ENCODE results near the gene ZC3H12C. TPM values are rescaled to one million over a fixed set of nuclear protein-coding genes. Genes with fewer than 3 reads are reported as not detected.

The ZC3H12C gene
- total RNA-seq, 1 donor from 2014 or later = 7.5 TPM

DNA sequence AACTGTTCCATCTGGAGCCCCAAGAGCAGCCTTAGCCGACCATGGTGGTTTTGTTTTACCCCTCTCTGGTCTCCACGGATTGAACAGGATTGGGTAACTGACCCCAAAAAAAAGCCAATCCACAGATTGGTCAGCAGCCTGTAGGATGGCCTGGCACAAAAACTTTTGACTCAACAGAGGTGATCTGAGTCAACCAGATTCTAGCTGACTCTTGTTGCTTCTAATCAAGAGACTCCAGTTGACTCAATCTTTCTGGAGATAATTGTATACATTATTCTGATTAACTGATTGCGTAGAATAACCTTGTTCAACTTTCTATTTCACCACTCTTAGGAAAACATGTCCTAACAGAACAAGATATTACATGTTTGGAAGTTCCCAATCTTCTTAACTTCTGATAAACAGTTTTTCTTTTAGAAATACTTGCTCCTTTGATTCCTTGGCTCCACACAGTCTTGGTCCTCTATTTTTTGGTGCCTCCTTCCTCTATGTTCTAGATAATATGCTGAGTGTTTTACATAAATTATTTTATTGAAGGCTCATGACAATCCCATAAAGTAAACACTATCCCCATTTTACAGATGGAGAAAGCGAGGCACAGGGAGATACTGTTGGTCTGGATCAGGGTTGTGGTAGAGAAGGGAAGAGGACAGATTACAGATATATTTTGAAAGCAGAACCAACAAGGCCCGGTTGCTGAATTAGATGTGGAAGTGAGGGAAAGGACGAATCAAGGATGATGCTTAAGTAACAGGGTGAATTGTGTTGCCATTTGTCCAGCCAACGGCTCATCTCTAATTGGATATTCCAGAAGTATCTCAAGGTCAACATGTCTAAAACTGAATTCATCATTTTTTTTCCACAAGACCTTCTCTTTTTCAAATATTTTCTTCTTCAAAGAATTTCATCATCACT, 11.5 kb upstream of the ZC3H12C start:
- peaks cover 3% of the 10 kb centered on the region for H3K9me3 Mint-ChIP-seq
- intact Hi-C loops (cut with micrococcal nuclease) = loop anchor here (1.0 to 10.0 kb wide), 2 partner anchors 11 to 1443 kb away; no protein-coding TSS in a partner anchor
- H3K4me3 Mint-ChIP-seq = no peak overlapping the region
- peaks cover 2% of the 10 kb centered on the region for H3K36me3 Mint-ChIP-seq (ENCODE audit: low read depth)
- H3K4me1 Mint-ChIP-seq = peaks cover 21% of the 10 kb centered on the region
- H3K27ac Mint-ChIP-seq = peak overlapping the region; percentile 76
- DNase-seq = peak; percentile 38
- peaks cover 4% of the 10 kb centered on the region for H3K27me3 Mint-ChIP-seq

DNA sequence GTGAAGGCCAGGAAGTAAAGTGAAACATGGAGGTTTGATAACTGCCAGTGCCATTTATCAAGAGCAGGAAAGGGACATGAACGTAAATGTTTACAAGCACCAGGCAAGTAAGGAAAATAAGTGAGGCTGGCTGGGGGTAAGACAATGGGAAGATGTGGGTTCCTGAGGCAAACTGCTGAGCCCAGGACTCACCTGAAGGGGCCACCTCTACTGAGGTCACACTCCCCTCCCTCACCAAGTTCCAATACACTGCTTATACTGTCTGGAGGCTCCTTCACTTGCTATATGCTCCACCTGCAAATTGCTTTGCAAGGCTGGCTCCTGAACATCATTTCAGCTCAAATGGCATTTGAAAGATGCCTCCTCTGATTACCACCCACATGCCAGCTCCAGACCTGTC, 10.3 kb upstream of the ZC3H12C start:
- Mint-ChIP-seq H3K4me3 (no peak overlapping the region), H3K27me3 (peaks cover 8% of the 10 kb centered on the region), H3K36me3 (ENCODE audit: low read depth) (peaks cover 2% of the 10 kb centered on the region), H3K9me3 (peaks cover 3% of the 10 kb centered on the region), H3K4me1 (peaks cover 13% of the 10 kb centered on the region), H3K27ac (no peak overlapping the region)
- peak; percentile 45 for DNase-seq
- intact Hi-C loops (cut with micrococcal nuclease) = loop anchor here (10.0 kb wide), 1 partner anchor 1442 kb away; no protein-coding TSS in a partner anchor

GRCh38 chr11:110085255-110085838, 7.8 kb upstream of the ZC3H12C start:
- Mint-ChIP-seq H3K9me3 (peaks cover 3% of the 10 kb centered on the region), H3K4me3 (no peak overlapping the region)
- intact Hi-C loops (cut with micrococcal nuclease) = loop anchor here (10.0 kb wide), 1 partner anchor 1439 kb away; no protein-coding TSS in a partner anchor

DNA sequence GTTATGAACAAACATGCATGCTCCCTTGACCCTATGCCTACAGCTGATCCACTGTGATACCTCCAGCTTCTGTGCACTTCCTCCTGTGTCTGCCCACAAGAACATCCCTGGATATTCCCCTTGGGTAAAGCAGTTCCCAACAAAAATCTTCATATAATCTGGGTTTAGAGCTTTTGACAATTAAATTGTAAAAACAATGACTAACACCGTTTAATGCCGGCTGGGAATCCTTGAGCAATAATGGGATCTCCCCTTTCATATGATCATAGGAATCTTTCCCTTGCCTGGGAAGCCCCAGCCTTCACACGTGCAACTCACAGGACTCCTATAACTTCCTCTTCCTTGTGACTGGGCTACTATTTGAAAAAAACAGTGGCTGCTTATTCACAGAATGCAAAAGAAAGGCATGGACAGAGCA, 6.3 kb upstream of the ZC3H12C start:
- Mint-ChIP-seq H3K9me3 (peaks cover under 1% of the 10 kb centered on the region), H3K27me3 (peaks cover 20% of the 10 kb centered on the region), H3K36me3 (ENCODE audit: low read depth) (no peaks in the 10 kb centered on the region), H3K27ac (no peak overlapping the region), H3K4me1 (peaks cover 8% of the 10 kb centered on the region), H3K4me3 (no peak overlapping the region)
- no peak for DNase-seq
- intact Hi-C loops (cut with micrococcal nuclease) = loop anchor here (10.0 kb wide), 1 partner anchor 1438 kb away; no protein-coding TSS in a partner anchor

More at GRCh38 chr11:110085255-110085838, 7.8 kb upstream of the ZC3H12C start:
- no peak overlapping the region for H3K27ac Mint-ChIP-seq
- no peak for DNase-seq
- H3K4me1 Mint-ChIP-seq = peaks cover 11% of the 10 kb centered on the region
- H3K36me3 Mint-ChIP-seq (ENCODE audit: low read depth) = no peaks in the 10 kb centered on the region
- peaks cover 15% of the 10 kb centered on the region for H3K27me3 Mint-ChIP-seq

GRCh38 chr11:110087812-110088534, 5.2 kb upstream of the ZC3H12C start:
- Mint-ChIP-seq H3K4me1 (peaks cover 10% of the 10 kb centered on the region), H3K36me3 (ENCODE audit: low read depth) (peaks cover 5% of the 10 kb centered on the region), H3K4me3 (no peak overlapping the region), H3K9me3 (no peaks in the 10 kb centered on the region), H3K27me3 (peaks cover 27% of the 10 kb centered on the region), H3K27ac (no peak overlapping the region)
- DNase-seq = no peak
- intact Hi-C loops (cut with micrococcal nuclease) = loop anchor here (10.0 kb wide), 1 partner anchor 1437 kb away; no protein-coding TSS in a partner anchor

GRCh38 chr11:110088535-110089344, 4.5 kb upstream of the ZC3H12C start:
- peaks cover 10% of the 10 kb centered on the region for H3K4me1 Mint-ChIP-seq
- H3K27me3 Mint-ChIP-seq = peaks cover 27% of the 10 kb centered on the region
- DNase-seq = peak; percentile 26
- intact Hi-C loops (cut with micrococcal nuclease) = loop anchor here (10.0 kb wide), 1 partner anchor 1436 kb away; no protein-coding TSS in a partner anchor
- no peak overlapping the region for H3K4me3 Mint-ChIP-seq
- peaks cover 6% of the 10 kb centered on the region for H3K36me3 Mint-ChIP-seq (ENCODE audit: low read depth)
- H3K9me3 Mint-ChIP-seq = no peaks in the 10 kb centered on the region
- H3K27ac Mint-ChIP-seq = no peak overlapping the region

DNA sequence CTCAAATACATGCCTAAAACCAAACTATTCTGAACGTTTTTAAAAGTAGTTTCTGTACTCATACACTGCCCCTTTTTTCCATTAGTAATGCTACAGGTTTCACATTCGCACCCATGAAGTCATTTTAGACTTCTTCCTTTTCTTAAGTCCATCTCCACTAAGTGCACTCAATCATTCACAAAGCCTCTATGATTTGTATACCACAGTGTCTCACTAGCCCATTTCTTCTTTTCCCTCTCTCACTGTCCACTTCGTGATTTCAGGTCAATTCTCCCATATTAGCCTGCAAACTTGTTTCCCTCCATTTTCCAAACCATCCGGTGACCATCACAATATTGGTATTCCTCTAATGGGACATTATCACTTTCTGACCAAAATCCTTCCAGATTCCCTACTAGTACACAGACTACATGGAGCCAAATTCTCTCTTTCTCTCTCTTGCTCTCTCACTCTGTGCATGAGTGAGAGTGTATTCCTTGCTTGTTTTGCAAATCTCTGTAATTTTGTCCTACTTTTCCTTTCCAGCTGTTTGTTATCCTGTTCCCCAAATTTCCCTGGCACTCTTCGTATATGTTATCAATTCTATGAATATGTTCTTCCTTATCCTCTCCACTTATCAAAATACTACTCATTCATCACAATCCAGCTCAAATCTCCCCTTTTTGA, 3.4 kb upstream of the ZC3H12C start:
- Mint-ChIP-seq H3K27me3 (peaks cover 36% of the 10 kb centered on the region), H3K4me3 (no peak overlapping the region), H3K36me3 (ENCODE audit: low read depth) (peaks cover 10% of the 10 kb centered on the region), H3K4me1 (peaks cover 15% of the 10 kb centered on the region), H3K9me3 (no peaks in the 10 kb centered on the region), H3K27ac (no peak overlapping the region)
- peak; percentile 32 for DNase-seq
- intact Hi-C loops (cut with micrococcal nuclease) = loop anchor here (1.0 to 10.0 kb wide), 9 partner anchors 11 to 1435 kb away; partner anchors contain the start of gene ARHGAP20

GRCh38 chr11:110090466-110091026, 2.6 kb upstream of the ZC3H12C start:
- H3K9me3 Mint-ChIP-seq = no peaks in the 10 kb centered on the region
- H3K4me1 Mint-ChIP-seq = peaks cover 16% of the 10 kb centered on the region
- no peak overlapping the region for H3K4me3 Mint-ChIP-seq
- intact Hi-C loops (cut with micrococcal nuclease) = loop anchor here (1.0 to 10.0 kb wide), 8 partner anchors 12 to 622 kb away; partner anchors contain the start of gene ARHGAP20
- peak overlapping the region; percentile 3 for H3K27ac Mint-ChIP-seq
- DNase-seq = no peak
- peaks cover 40% of the 10 kb centered on the region for H3K27me3 Mint-ChIP-seq
- peaks cover 12% of the 10 kb centered on the region for H3K36me3 Mint-ChIP-seq (ENCODE audit: low read depth)

DNA sequence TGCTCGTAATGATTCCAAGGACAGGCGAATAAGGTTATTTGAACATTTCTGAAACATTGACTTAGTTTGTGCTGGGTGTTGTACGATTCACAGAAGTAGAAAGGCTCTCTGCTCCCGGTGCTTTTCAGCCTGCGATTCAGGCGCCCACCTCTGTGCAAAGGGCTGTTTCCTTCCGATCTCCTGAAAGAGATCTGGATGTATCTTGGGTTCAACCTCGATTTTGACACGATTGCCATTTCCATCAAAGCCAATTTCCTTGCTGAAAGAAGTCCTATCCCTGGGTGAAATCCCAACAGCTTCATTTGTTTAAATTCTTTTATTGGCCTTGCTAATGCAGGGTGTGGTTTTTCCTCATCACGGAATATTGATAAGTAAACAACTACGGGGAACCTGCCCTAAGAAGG, 1.1 kb upstream of the ZC3H12C start:
- Mint-ChIP-seq H3K4me1 (peaks cover 18% of the 10 kb centered on the region), H3K9me3 (no peaks in the 10 kb centered on the region), H3K27me3 (peaks cover 50% of the 10 kb centered on the region), H3K27ac (peak overlapping the region; percentile 95), H3K36me3 (ENCODE audit: low read depth) (peaks cover 13% of the 10 kb centered on the region), H3K4me3 (peak overlapping the region; percentile 88)
- DNase-seq = no peak
- intact Hi-C loops (cut with micrococcal nuclease) = loop anchor here (1.0 to 10.0 kb wide), 8 partner anchors 11 to 620 kb away; partner anchors contain the start of gene ARHGAP20

GRCh38 chr11:110093407-110094297, 460 bp downstream of the ZC3H12C start:
- peaks cover 16% of the 10 kb centered on the region for H3K4me1 Mint-ChIP-seq
- peak; percentile 73 for DNase-seq
- H3K27ac Mint-ChIP-seq = peak overlapping the region; percentile 83

More at GRCh38 chr11:110093407-110094297, 460 bp downstream of the ZC3H12C start:
- H3K9me3 Mint-ChIP-seq = no peaks in the 10 kb centered on the region
- peaks cover 13% of the 10 kb centered on the region for H3K36me3 Mint-ChIP-seq (ENCODE audit: low read depth)
- peak overlapping the region; percentile 88 for H3K4me3 Mint-ChIP-seq
- peaks cover 44% of the 10 kb centered on the region for H3K27me3 Mint-ChIP-seq
- intact Hi-C loops (cut with micrococcal nuclease) = loop anchor here (2.0 to 10.0 kb wide), 6 partner anchors 99 to 619 kb away; partner anchors contain the start of gene ARHGAP20

Measured in activated CD4-positive, alpha-beta T cell treated with anti-CD3 and anti-CD28 coated beads, Interleukin-2, amount 10 ng/mL, durations not matched to agents 24 days and 14 days (primary cell).